C4-2B (cell line): ENCODE results near the gene STRIT1.

ENCODE experiments used
- ZFX ChIP-seq: fragments of 450-650 bp; IDR thresholded peaks from 2 replicates; pipeline ENCODE4 v1.6.1; 2017
- TF ChIP-seq, protein P1 (sequence below): fragments of 450-650 bp; conservative IDR thresholded peaks from 2 replicates; pipeline ENCODE4 v1.5.1; 2017; ENCODE audit warnings: mild to moderate bottlenecking

DNA sequence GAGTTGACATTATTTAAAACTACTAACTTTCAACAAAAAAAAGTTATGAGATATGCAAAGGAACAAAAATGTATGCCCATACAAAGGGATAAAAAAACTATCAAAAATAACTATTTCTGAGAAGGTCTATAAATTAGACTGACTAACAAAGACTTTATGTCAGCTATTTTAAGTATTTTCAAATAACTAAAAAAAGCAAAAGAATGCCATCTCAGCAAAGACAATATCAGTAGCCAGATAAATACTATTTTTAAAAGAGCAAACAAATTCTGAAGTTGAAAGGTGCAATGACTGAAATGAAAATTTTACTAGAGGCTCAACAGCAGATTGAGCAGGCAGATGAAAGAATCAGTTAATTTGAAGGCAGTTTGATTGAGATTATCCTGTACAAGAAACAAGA lies 3.6 kb upstream of the STRIT1 start:
- TF ChIP-seq, protein P1, sequence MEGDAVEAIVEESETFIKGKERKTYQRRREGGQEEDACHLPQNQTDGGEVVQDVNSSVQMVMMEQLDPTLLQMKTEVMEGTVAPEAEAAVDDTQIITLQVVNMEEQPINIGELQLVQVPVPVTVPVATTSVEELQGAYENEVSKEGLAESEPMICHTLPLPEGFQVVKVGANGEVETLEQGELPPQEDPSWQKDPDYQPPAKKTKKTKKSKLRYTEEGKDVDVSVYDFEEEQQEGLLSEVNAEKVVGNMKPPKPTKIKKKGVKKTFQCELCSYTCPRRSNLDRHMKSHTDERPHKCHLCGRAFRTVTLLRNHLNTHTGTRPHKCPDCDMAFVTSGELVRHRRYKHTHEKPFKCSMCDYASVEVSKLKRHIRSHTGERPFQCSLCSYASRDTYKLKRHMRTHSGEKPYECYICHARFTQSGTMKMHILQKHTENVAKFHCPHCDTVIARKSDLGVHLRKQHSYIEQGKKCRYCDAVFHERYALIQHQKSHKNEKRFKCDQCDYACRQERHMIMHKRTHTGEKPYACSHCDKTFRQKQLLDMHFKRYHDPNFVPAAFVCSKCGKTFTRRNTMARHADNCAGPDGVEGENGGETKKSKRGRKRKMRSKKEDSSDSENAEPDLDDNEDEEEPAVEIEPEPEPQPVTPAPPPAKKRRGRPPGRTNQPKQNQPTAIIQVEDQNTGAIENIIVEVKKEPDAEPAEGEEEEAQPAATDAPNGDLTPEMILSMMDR: no peak
- TF ChIP-seq ZFX: no peak
